ENCODE data around the gene PDE6D.
A peak's percentile ranks its signal among the peaks of the same experiment; 100 is the strongest.

Gene PDE6D

GRCh38 chr2:231708773-231709635, 72.1 kb downstream of the PDE6D start:
- no peaks in the 10 kb centered on the region for H3K27me3 ChIP-seq (ENCODE audit: control insufficient read depth, insufficient read depth, low read length)
- no peaks in the 10 kb centered on the region for H3K9me3 ChIP-seq (ENCODE audit: control insufficient read depth, low read depth, low read length)
- H3K9ac ChIP-seq (ENCODE audit: low read length): peak overlapping the region; percentile 99
- H3K36me3 ChIP-seq (ENCODE audit: control insufficient read depth, low read depth, low read length): peaks cover 32% of the 10 kb centered on the region
- peaks cover 13% of the 10 kb centered on the region for H3K4me1 ChIP-seq (ENCODE audit: control insufficient read depth, low read depth, low read length)
- peak overlapping the region; percentile 98 for H3K4me3 ChIP-seq (ENCODE audit: low read length)
- peak overlapping the region; percentile 92 for H3K27ac ChIP-seq (ENCODE audit: low read length)

GRCh38 chr2:231707927-231708772, 72.9 kb downstream of the PDE6D start, which contains the start of gene PTMA:
Gene PTMA (plus strand): TSS chr2:231708525. CDS start chr2:231708707, 182 bp downstream.
- Histone ChIP-seq H3K4me1 (ENCODE audit: control insufficient read depth, low read depth, low read length) (peaks cover 11% of the 10 kb centered on the region), H3K4me3 (ENCODE audit: low read length) (peak within 1 kb of the TSS; percentile 98), H3K27ac (ENCODE audit: low read length) (peak within 1 kb of the TSS; percentile 99), H3K9ac (ENCODE audit: low read length) (peak within 1 kb of the TSS; percentile 100), H3K9me3 (ENCODE audit: control insufficient read depth, low read depth, low read length) (no peaks in the 10 kb centered on the region), H3K36me3 (ENCODE audit: control insufficient read depth, low read depth, low read length) (peaks cover 24% of the 10 kb centered on the region), H3K27me3 (ENCODE audit: control insufficient read depth, insufficient read depth, low read length) (no peaks in the 10 kb centered on the region)

- H3K4me3 ChIP-seq (ENCODE audit: low read length): peak overlapping the region; percentile 92
- H3K27me3 ChIP-seq (ENCODE audit: control insufficient read depth, insufficient read depth, low read length): no peaks in the 10 kb centered on the region
- H3K9me3 ChIP-seq (ENCODE audit: control insufficient read depth, low read depth, low read length): no peaks in the 10 kb centered on the region
- H3K36me3 ChIP-seq (ENCODE audit: control insufficient read depth, low read depth, low read length): peaks cover 23% of the 10 kb centered on the region
- peak overlapping the region; percentile 99 for H3K27ac ChIP-seq (ENCODE audit: low read length)
- peak overlapping the region; percentile 100 for H3K9ac ChIP-seq (ENCODE audit: low read length)
- peaks cover 11% of the 10 kb centered on the region for H3K4me1 ChIP-seq (ENCODE audit: control insufficient read depth, low read depth, low read length)
Observed at GRCh38 chr2:231707625-231707926, 73.5 kb downstream of the PDE6D start.

- Histone ChIP-seq H3K9ac (ENCODE audit: low read length) (peak overlapping the region; percentile 100), H3K27ac (ENCODE audit: low read length) (peak overlapping the region; percentile 99), H3K9me3 (ENCODE audit: control insufficient read depth, low read depth, low read length) (no peaks in the 10 kb centered on the region)
Observed at GRCh38 chr2:231706731-231707624, 74.1 kb downstream of the PDE6D start.

GRCh38 chr2:231704017-231704416, 77.1 kb downstream of the PDE6D start:
- no peak overlapping the region for H3K27ac ChIP-seq (ENCODE audit: low read length)
- H3K9ac ChIP-seq (ENCODE audit: low read length): no peak overlapping the region
- H3K27me3 ChIP-seq (ENCODE audit: control insufficient read depth, insufficient read depth, low read length): no peaks in the 10 kb centered on the region
- H3K4me1 ChIP-seq (ENCODE audit: control insufficient read depth, low read depth, low read length): peaks cover 5% of the 10 kb centered on the region
- no peak overlapping the region for H3K4me3 ChIP-seq (ENCODE audit: low read length)
- no peaks in the 10 kb centered on the region for H3K9me3 ChIP-seq (ENCODE audit: control insufficient read depth, low read depth, low read length)
- H3K36me3 ChIP-seq (ENCODE audit: control insufficient read depth, low read depth, low read length): no peaks in the 10 kb centered on the region

More at GRCh38 chr2:231706731-231707624, 74.1 kb downstream of the PDE6D start:
- Histone ChIP-seq H3K4me1 (ENCODE audit: control insufficient read depth, low read depth, low read length) (peaks cover 8% of the 10 kb centered on the region), H3K27me3 (ENCODE audit: control insufficient read depth, insufficient read depth, low read length) (no peaks in the 10 kb centered on the region), H3K4me3 (ENCODE audit: low read length) (peak overlapping the region; percentile 92), H3K36me3 (ENCODE audit: control insufficient read depth, low read depth, low read length) (peaks cover 17% of the 10 kb centered on the region)

GRCh38 chr2:231701456-231702373, 79.4 kb downstream of the PDE6D start:
- Histone ChIP-seq H3K36me3 (ENCODE audit: control insufficient read depth, low read depth, low read length) (no peaks in the 10 kb centered on the region), H3K4me1 (ENCODE audit: control insufficient read depth, low read depth, low read length) (peaks cover 5% of the 10 kb centered on the region), H3K9me3 (ENCODE audit: control insufficient read depth, low read depth, low read length) (no peaks in the 10 kb centered on the region), H3K27ac (ENCODE audit: low read length) (no peak overlapping the region), H3K9ac (ENCODE audit: low read length) (no peak overlapping the region), H3K4me3 (ENCODE audit: low read length) (no peak overlapping the region), H3K27me3 (ENCODE audit: control insufficient read depth, insufficient read depth, low read length) (no peaks in the 10 kb centered on the region)

GRCh38 chr2:231699006-231699405, 82.1 kb downstream of the PDE6D start:
- no peak overlapping the region for H3K9ac ChIP-seq (ENCODE audit: low read length)

GRCh38 chr2:231696004-231696367, 85.1 kb downstream of the PDE6D start:
- no peaks in the 10 kb centered on the region for H3K36me3 ChIP-seq (ENCODE audit: control insufficient read depth, low read depth, low read length)
- H3K9me3 ChIP-seq (ENCODE audit: control insufficient read depth, low read depth, low read length): no peaks in the 10 kb centered on the region
- no peaks in the 10 kb centered on the region for H3K4me1 ChIP-seq (ENCODE audit: control insufficient read depth, low read depth, low read length)
- no peak overlapping the region for H3K4me3 ChIP-seq (ENCODE audit: low read length)
- H3K9ac ChIP-seq (ENCODE audit: low read length): no peak overlapping the region
- no peak overlapping the region for H3K27ac ChIP-seq (ENCODE audit: low read length)
- H3K27me3 ChIP-seq (ENCODE audit: control insufficient read depth, insufficient read depth, low read length): no peaks in the 10 kb centered on the region

More at GRCh38 chr2:231699006-231699405, 82.1 kb downstream of the PDE6D start:
- Histone ChIP-seq H3K9me3 (ENCODE audit: control insufficient read depth, low read depth, low read length) (no peaks in the 10 kb centered on the region), H3K27ac (ENCODE audit: low read length) (no peak overlapping the region), H3K27me3 (ENCODE audit: control insufficient read depth, insufficient read depth, low read length) (no peaks in the 10 kb centered on the region), H3K36me3 (ENCODE audit: control insufficient read depth, low read depth, low read length) (no peaks in the 10 kb centered on the region), H3K4me3 (ENCODE audit: low read length) (no peak overlapping the region), H3K4me1 (ENCODE audit: control insufficient read depth, low read depth, low read length) (no peaks in the 10 kb centered on the region)

GRCh38 chr2:231693956-231694355, 87.1 kb downstream of the PDE6D start:
- H3K9me3 ChIP-seq (ENCODE audit: control insufficient read depth, low read depth, low read length): no peaks in the 10 kb centered on the region
- no peak overlapping the region for H3K27ac ChIP-seq (ENCODE audit: low read length)
- no peaks in the 10 kb centered on the region for H3K4me1 ChIP-seq (ENCODE audit: control insufficient read depth, low read depth, low read length)
- H3K4me3 ChIP-seq (ENCODE audit: low read length): no peak overlapping the region
- H3K9ac ChIP-seq (ENCODE audit: low read length): no peak overlapping the region
- H3K27me3 ChIP-seq (ENCODE audit: control insufficient read depth, insufficient read depth, low read length): no peaks in the 10 kb centered on the region
- H3K36me3 ChIP-seq (ENCODE audit: control insufficient read depth, low read depth, low read length): no peaks in the 10 kb centered on the region

- Histone ChIP-seq H3K27ac (ENCODE audit: low read length) (no peak overlapping the region), H3K9me3 (ENCODE audit: control insufficient read depth, low read depth, low read length) (no peaks in the 10 kb centered on the region)
Observed at GRCh38 chr2:231692847-231693246, 88.2 kb downstream of the PDE6D start.

More at GRCh38 chr2:231692847-231693246, 88.2 kb downstream of the PDE6D start:
- H3K27me3 ChIP-seq (ENCODE audit: control insufficient read depth, insufficient read depth, low read length): no peaks in the 10 kb centered on the region
- H3K36me3 ChIP-seq (ENCODE audit: control insufficient read depth, low read depth, low read length): no peaks in the 10 kb centered on the region
- H3K9ac ChIP-seq (ENCODE audit: low read length): no peak overlapping the region
- no peaks in the 10 kb centered on the region for H3K4me1 ChIP-seq (ENCODE audit: control insufficient read depth, low read depth, low read length)
- no peak overlapping the region for H3K4me3 ChIP-seq (ENCODE audit: low read length)

Measured in iPS-18a (cell line).